HEK293 (cell line): ENCODE measurements around the gene LYPLA2.

ENCODE experiments used
- EGR2 ChIP-seq: fragments of 450-650 bp; formaldehyde crosslinking; IDR thresholded peaks from 2 replicates; pipeline ENCODE4 v1.5.1; 2016; ENCODE audit warnings: low read depth, missing biosample characterization, missing genetic modification characterization
- KLF8 ChIP-seq: fragments of 450-650 bp; formaldehyde crosslinking; IDR thresholded peaks from 2 replicates; pipeline ENCODE4 v1.5.1; 2016; ENCODE audit warnings: missing biosample characterization, missing genetic modification characterization
- SCRT1 ChIP-seq: fragments of 450-650 bp; formaldehyde crosslinking; IDR thresholded peaks from 2 replicates; pipeline ENCODE4 v1.5.1; 2016; ENCODE audit warnings: missing biosample characterization, missing genetic modification characterization, borderline replicate concordance
- SP3 ChIP-seq: fragments of 450-650 bp; formaldehyde crosslinking; IDR thresholded peaks from 2 replicates; pipeline ENCODE4 v1.5.1; 2016; ENCODE audit warnings: missing biosample characterization, missing genetic modification characterization
- SP7 ChIP-seq: fragments of 450-650 bp; formaldehyde crosslinking; IDR thresholded peaks from 2 replicates; pipeline ENCODE4 v1.5.1; 2016; ENCODE audit warnings: missing biosample characterization, missing genetic modification characterization
- TRIM28 ChIP-seq: IDR thresholded peaks from 2 replicates; pipeline ENCODE4 v1.6.1; 2011; ENCODE audit warnings: low read length, control low read depth, borderline replicate concordance
- WT1 ChIP-seq: fragments of 450-650 bp; formaldehyde crosslinking; IDR thresholded peaks from 2 replicates; pipeline ENCODE4 v1.5.1; 2016; ENCODE audit warnings: missing biosample characterization, missing genetic modification characterization
- ZBTB20 ChIP-seq: fragments of 450-650 bp; formaldehyde crosslinking; IDR thresholded peaks from 2 replicates; pipeline ENCODE4 v1.5.1; 2016; ENCODE audit warnings: missing biosample characterization, missing genetic modification characterization
- ZBTB48 ChIP-seq: fragments of 450-650 bp; formaldehyde crosslinking; IDR thresholded peaks from 2 replicates; pipeline ENCODE4 v1.5.1; 2016; ENCODE audit warnings: missing biosample characterization, missing genetic modification characterization
- ZBTB8A ChIP-seq: fragments of 450-650 bp; formaldehyde crosslinking; IDR thresholded peaks from 2 replicates; pipeline ENCODE4 v1.5.1; 2016; ENCODE audit warnings: missing biosample characterization, missing genetic modification characterization
- ZFP69B ChIP-seq: fragments of 450-650 bp; formaldehyde crosslinking; IDR thresholded peaks from 2 replicates; pipeline ENCODE4 v1.5.1; 2016; ENCODE audit warnings: missing biosample characterization, missing genetic modification characterization
- ZNF10 ChIP-seq: fragments of 450-650 bp; formaldehyde crosslinking; IDR thresholded peaks from 2 replicates; pipeline ENCODE4 v1.5.1; 2017; ENCODE audit warnings: missing biosample characterization, missing genetic modification characterization
- ZNF133 ChIP-seq: fragments of 450-650 bp; formaldehyde crosslinking; IDR thresholded peaks from 2 replicates; pipeline ENCODE4 v1.5.1; 2016; ENCODE audit warnings: missing biosample characterization, missing genetic modification characterization
- ZNF140 ChIP-seq: fragments of 450-650 bp; formaldehyde crosslinking; IDR thresholded peaks from 2 replicates; pipeline ENCODE4 v1.5.1; 2016; ENCODE audit warnings: missing biosample characterization, missing genetic modification characterization
- ZNF324 ChIP-seq: fragments of 450-650 bp; formaldehyde crosslinking; IDR thresholded peaks from 2 replicates; pipeline ENCODE4 v1.5.1; 2016; ENCODE audit warnings: missing biosample characterization, missing genetic modification characterization
- ZNF501 ChIP-seq: fragments of 450-650 bp; formaldehyde crosslinking; IDR thresholded peaks from 2 replicates; pipeline ENCODE4 v1.5.1; 2016; ENCODE audit warnings: missing biosample characterization, missing genetic modification characterization
- ZNF555 ChIP-seq: fragments of 450-650 bp; formaldehyde crosslinking; conservative IDR thresholded peaks from 2 replicates; pipeline ENCODE4 v1.5.1; 2017; ENCODE audit warnings: missing biosample characterization, mild to moderate bottlenecking, missing genetic modification characterization, inconsistent platforms
- ZNF571 ChIP-seq: fragments of 450-650 bp; formaldehyde crosslinking; IDR thresholded peaks from 2 replicates; pipeline ENCODE4 v1.5.0; 2017; ENCODE audit warnings: missing biosample characterization, missing genetic modification characterization
- ZNF623 ChIP-seq: fragments of 450-650 bp; formaldehyde crosslinking; IDR thresholded peaks from 2 replicates; pipeline ENCODE4 v1.5.1; 2016; ENCODE audit warnings: missing biosample characterization, missing genetic modification characterization
- ZNF664 ChIP-seq: fragments of 450-650 bp; formaldehyde crosslinking; IDR thresholded peaks from 2 replicates; pipeline ENCODE4 v1.5.1; 2016; ENCODE audit warnings: missing biosample characterization, missing genetic modification characterization
- ZSCAN23 ChIP-seq: fragments of 450-650 bp; formaldehyde crosslinking; IDR thresholded peaks from 2 replicates; pipeline ENCODE4 v1.5.1; 2016; ENCODE audit warnings: missing biosample characterization, missing genetic modification characterization
- ZSCAN30 ChIP-seq: fragments of 450-650 bp; IDR thresholded peaks from 2 replicates; pipeline ENCODE4 v1.5.1; 2018; ENCODE audit warnings: missing biosample characterization, mild to moderate bottlenecking, missing genetic modification characterization, moderate library complexity
- TF ChIP-seq, protein P1 (sequence below): fragments of 450-650 bp; formaldehyde crosslinking; IDR thresholded peaks from 2 replicates; pipeline ENCODE4 v1.5.1; 2016; ENCODE audit warnings: missing biosample characterization, missing genetic modification characterization
- TF ChIP-seq, protein P2 (sequence below): fragments of 450-650 bp; formaldehyde crosslinking; IDR thresholded peaks from 2 replicates; pipeline ENCODE4 v1.5.1; 2016; ENCODE audit warnings: missing biosample characterization, missing genetic modification characterization
- TF ChIP-seq, protein P3 (sequence below): fragments of 450-650 bp; formaldehyde crosslinking; IDR thresholded peaks from 2 replicates; pipeline ENCODE4 v1.5.1; 2016; ENCODE audit warnings: missing biosample characterization, missing genetic modification characterization
- TF ChIP-seq, protein P4 (sequence below): fragments of 450-650 bp; formaldehyde crosslinking; IDR thresholded peaks from 2 replicates; pipeline ENCODE4 v1.5.1; 2016; ENCODE audit warnings: missing biosample characterization, missing genetic modification characterization, borderline replicate concordance
- TF ChIP-seq, protein P5 (sequence below): fragments of 450-650 bp; formaldehyde crosslinking; IDR thresholded peaks from 2 replicates; pipeline ENCODE4 v1.5.1; 2017; ENCODE audit warnings: missing biosample characterization, missing genetic modification characterization

LYPLA2 gene

DNA sequence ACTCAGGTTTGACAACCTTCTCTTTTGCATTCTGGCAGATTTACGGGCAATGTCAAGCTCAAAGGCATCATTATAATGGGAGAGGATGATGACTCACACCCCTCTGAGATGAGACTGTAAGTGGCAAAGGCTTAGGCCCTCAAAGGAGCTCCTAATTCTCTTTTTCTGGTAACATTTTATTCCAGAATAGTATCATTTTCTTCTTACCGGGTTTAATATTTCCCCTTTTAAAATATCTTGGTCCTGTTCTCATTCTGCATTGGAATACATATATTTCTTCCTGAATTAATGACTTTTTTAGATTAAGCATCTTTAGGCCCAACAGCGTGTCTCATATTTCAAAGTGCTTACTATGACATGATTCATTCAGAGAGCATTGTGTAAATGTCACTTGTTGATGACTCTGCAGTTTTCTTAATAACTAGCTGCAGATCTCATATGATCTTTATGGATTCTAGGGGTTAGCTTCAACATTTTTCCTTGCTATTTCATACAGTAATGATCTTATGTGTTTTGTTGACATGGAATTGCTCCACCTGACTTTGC lies 11.0 kb upstream of the LYPLA2 start (continued):
- TF ChIP-seq, protein P1, sequence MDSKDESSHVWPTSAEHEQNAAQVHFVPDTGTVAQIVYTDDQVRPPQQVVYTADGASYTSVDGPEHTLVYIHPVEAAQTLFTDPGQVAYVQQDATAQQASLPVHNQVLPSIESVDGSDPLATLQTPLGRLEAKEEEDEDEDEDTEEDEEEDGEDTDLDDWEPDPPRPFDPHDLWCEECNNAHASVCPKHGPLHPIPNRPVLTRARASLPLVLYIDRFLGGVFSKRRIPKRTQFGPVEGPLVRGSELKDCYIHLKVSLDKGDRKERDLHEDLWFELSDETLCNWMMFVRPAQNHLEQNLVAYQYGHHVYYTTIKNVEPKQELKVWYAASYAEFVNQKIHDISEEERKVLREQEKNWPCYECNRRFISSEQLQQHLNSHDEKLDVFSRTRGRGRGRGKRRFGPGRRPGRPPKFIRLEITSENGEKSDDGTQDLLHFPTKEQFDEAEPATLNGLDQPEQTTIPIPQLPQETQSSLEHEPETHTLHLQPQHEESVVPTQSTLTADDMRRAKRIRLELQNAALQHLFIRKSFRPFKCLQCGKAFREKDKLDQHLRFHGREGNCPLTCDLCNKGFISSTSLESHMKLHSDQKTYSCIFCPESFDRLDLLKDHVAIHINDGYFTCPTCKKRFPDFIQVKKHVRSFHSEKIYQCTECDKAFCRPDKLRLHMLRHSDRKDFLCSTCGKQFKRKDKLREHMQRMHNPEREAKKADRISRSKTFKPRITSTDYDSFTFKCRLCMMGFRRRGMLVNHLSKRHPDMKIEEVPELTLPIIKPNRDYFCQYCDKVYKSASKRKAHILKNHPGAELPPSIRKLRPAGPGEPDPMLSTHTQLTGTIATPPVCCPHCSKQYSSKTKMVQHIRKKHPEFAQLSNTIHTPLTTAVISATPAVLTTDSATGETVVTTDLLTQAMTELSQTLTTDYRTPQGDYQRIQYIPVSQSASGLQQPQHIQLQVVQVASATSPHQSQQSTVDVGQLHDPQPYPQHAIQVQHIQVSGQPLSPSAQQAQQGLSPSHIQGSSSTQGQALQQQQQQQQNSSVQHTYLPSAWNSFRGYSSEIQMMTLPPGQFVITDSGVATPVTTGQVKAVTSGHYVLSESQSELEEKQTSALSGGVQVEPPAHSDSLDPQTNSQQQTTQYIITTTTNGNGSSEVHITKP = peak; percentile 23; the same call in 1 of the 2 replicates
- TF ChIP-seq ZNF664 (peak; percentile 32), SP7 (peak; percentile 95), ZNF10 (tag by site-specific recombination) (peak; percentile 21; the same call in 1 of the 2 replicates), ZBTB8A (tag by site-specific recombination) (0 out of 2 replicates have a peak, but pooled peaks have one; percentile 23), ZBTB20 (no peak), ZFP69B (0 out of 2 replicates have a peak, but pooled peaks have one; percentile 15), ZSCAN30 (tag by site-specific recombination) (no peak), TRIM28 (no peak), ZNF571 (tag by site-specific recombination) (no peak), EGR2 (tag by site-specific recombination) (no peak), SCRT1 (tag by site-specific recombination) (peak; percentile 74; the same call in 1 of the 2 replicates), ZSCAN23 (tag by site-specific recombination) (0 out of 2 replicates have a peak, but pooled peaks have one; percentile 35), ZNF555 (tag by site-specific recombination) (no peak), ZBTB48 (no peak), ZNF324 (tag by site-specific recombination) (peak; percentile 68; the same call in 1 of the 2 replicates), ZNF501 (tag by site-specific recombination) (peak; percentile 24; the same call in 1 of the 2 replicates), WT1 (tag by site-specific recombination) (peak; percentile 62), KLF8 (tag by site-specific recombination) (0 out of 2 replicates have a peak, but pooled peaks have one; percentile 47), SP3 (0 out of 2 replicates have a peak, but pooled peaks have one; percentile 14), ZNF133 (no peak), ZNF623 (tag by site-specific recombination) (peak; percentile 9; the same call in 1 of the 2 replicates), ZNF140 (no peak)
- TF ChIP-seq, protein P2, sequence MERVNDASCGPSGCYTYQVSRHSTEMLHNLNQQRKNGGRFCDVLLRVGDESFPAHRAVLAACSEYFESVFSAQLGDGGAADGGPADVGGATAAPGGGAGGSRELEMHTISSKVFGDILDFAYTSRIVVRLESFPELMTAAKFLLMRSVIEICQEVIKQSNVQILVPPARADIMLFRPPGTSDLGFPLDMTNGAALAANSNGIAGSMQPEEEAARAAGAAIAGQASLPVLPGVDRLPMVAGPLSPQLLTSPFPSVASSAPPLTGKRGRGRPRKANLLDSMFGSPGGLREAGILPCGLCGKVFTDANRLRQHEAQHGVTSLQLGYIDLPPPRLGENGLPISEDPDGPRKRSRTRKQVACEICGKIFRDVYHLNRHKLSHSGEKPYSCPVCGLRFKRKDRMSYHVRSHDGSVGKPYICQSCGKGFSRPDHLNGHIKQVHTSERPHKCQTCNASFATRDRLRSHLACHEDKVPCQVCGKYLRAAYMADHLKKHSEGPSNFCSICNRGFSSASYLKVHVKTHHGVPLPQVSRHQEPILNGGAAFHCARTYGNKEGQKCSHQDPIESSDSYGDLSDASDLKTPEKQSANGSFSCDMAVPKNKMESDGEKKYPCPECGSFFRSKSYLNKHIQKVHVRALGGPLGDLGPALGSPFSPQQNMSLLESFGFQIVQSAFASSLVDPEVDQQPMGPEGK (tag by site-specific recombination) = peak; percentile 37
- TF ChIP-seq, protein P3, sequence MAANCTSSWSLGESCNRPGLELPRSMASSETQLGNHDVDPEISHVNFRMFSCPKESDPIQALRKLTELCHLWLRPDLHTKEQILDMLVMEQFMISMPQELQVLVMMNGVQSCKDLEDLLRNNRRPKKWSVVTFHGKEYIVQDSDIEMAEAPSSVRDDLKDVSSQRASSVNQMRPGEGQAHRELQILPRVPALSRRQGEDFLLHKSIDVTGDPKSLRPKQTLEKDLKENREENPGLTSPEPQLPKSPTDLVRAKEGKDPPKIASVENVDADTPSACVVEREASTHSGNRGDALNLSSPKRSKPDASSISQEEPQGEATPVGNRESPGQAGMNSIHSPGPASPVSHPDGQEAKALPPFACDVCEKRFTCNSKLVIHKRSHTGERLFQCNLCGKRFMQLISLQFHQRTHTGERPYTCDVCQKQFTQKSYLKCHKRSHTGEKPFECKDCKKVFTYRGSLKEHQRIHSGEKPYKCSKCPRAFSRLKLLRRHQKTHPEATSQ = no peak
- TF ChIP-seq, protein P4, sequence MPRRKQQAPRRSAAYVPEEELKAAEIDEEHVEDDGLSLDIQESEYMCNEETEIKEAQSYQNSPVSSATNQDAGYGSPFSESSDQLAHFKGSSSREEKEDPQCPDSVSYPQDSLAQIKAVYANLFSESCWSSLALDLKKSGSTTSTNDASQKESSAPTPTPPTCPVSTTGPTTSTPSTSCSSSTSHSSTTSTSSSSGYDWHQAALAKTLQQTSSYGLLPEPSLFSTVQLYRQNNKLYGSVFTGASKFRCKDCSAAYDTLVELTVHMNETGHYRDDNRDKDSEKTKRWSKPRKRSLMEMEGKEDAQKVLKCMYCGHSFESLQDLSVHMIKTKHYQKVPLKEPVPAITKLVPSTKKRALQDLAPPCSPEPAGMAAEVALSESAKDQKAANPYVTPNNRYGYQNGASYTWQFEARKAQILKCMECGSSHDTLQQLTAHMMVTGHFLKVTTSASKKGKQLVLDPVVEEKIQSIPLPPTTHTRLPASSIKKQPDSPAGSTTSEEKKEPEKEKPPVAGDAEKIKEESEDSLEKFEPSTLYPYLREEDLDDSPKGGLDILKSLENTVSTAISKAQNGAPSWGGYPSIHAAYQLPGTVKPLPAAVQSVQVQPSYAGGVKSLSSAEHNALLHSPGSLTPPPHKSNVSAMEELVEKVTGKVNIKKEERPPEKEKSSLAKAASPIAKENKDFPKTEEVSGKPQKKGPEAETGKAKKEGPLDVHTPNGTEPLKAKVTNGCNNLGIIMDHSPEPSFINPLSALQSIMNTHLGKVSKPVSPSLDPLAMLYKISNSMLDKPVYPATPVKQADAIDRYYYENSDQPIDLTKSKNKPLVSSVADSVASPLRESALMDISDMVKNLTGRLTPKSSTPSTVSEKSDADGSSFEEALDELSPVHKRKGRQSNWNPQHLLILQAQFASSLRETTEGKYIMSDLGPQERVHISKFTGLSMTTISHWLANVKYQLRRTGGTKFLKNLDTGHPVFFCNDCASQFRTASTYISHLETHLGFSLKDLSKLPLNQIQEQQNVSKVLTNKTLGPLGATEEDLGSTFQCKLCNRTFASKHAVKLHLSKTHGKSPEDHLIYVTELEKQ (tag by site-specific recombination) = peak; percentile 79; the same call in 1 of the 2 replicates
- TF ChIP-seq, protein P5, sequence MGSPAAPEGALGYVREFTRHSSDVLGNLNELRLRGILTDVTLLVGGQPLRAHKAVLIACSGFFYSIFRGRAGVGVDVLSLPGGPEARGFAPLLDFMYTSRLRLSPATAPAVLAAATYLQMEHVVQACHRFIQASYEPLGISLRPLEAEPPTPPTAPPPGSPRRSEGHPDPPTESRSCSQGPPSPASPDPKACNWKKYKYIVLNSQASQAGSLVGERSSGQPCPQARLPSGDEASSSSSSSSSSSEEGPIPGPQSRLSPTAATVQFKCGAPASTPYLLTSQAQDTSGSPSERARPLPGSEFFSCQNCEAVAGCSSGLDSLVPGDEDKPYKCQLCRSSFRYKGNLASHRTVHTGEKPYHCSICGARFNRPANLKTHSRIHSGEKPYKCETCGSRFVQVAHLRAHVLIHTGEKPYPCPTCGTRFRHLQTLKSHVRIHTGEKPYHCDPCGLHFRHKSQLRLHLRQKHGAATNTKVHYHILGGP (tag by site-specific recombination) = no peak
